NCI-H1436 treated with DMSO at 0.1 percent for 48 hours (cell line): ENCODE data around the gene SPINT2.
A peak's percentile ranks its signal among the peaks of the same experiment; 100 is the strongest.
"Not testable (repeated sequence)": the region's sequence is repeated elsewhere in the genome, so short reads cannot be mapped to it uniquely, and the experiment has no call there.

Source experiments
- DNase-seq: peaks from one replicate; lab custom pipeline; 2025; lab: John Stamatoyannopoulos, UW

The SPINT2 gene, protein sequence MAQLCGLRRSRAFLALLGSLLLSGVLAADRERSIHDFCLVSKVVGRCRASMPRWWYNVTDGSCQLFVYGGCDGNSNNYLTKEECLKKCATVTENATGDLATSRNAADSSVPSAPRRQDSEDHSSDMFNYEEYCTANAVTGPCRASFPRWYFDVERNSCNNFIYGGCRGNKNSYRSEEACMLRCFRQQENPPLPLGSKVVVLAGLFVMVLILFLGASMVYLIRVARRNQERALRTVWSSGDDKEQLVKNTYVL

DNA sequence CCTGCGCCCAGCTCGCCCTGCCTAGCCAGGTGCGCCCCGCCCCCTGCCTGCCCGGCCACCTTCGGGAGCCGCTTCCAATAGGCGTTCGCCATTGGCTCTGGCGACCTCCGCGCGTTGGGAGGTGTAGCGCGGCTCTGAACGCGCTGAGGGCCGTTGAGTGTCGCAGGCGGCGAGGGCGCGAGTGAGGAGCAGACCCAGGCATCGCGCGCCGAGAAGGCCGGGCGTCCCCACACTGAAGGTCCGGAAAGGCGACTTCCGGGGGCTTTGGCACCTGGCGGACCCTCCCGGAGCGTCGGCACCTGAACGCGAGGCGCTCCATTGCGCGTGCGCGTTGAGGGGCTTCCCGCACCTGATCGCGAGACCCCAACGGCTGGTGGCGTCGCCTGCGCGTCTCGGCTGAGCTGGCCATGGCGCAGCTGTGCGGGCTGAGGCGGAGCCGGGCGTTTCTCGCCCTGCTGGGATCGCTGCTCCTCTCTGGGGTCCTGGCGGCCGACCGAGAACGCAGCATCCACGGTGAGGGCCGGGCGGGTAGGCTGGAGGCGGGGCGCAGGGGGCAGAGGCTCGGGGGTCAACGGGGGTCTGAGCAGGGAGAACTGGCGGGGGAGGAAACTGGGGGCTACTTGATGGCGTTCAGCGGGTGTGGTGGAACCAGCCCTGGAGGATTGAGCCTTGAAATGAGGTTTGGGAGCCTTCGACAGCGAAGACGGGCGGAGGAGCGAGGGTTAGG, at the start of gene SPINT2:
Gene SPINT2, plus strand, starts transcription at position 88 of the 727 bp plus-strand sequence. Its CDS starts 320 bp downstream, at position 408.
- DNase-seq, result no peak

DNA sequence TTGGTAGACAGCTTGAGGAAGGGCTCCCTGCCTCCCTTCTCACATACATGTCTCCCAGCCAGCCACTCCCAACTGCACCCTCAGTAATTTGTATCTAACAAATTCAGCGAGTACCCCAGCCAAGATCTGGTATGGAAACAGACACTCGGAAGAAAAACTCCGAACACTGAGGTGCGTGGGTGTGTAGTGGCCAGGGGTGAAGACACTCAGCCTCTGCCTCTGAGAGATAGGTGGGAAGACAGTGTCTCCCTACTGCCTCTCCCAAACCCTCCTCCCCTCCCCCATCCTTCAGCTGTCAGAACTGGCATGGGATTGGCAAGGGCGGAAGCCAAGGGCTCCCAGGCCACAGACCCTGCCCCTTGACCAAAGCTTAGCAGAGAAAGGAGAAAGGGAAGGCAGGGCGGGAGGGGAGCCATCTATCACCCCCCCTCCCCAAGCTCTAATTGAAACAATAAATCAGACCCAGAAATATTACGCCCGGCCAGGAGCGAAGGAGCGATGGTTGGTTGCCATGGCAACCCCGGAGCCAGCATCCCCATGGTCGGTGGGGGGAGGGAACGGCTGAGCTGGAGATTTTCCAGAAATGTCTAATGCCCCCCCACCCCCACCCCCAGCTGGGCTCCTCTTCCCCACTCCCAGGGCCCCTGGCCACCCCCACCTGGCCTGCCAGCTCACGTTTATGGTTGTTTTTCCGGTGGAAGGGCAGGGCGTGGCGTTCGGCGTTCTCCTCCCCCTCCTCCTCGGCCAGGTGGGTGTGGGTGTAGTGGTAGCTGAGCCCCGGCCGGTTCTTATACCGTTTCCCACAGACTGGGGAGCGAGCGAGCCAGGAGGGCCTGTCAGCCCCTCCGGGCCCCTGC, 47.4 kb upstream of the SPINT2 start:
- no peak for DNase-seq

DNA sequence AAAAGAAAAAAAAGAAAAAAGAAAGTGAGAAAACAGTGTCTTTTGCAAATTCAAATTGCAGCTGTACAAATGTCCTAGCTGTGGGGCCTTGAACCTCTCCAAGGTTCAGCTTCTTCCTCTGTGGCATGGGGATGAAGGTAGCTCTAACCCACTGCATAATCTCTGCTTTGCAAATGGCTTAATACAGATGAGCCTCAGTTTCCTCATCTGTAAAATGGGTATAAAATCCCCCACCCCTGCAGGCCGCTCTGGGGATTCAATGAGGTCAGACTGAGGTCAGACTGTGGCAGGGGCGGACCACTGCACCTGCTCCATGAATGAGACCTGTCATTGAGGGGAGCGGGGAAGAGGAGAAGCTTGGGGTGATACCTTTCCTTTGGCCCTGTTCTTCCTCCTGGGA, 46.2 kb upstream of the SPINT2 start:
- no peak for DNase-seq

DNA sequence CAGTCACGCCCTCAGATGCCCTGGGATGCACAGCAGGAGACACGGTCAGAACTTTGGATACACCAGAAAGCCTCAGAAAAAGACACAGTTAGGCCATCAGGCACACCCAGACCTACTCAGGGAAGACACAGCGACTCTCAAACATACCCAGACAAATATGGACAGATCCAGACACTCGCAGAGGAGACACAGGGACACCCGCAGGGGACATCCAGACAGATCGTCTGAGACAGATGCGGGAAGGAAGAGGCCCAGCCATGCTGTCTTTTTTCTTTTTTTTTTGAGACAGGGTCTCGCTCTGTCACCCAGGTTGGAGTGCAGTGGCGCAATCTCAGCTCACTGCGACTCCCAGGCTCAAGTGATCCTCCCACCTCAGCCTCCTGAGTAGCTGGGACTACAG, 45.2 kb upstream of the SPINT2 start:
- DNase-seq, result no peak

DNA sequence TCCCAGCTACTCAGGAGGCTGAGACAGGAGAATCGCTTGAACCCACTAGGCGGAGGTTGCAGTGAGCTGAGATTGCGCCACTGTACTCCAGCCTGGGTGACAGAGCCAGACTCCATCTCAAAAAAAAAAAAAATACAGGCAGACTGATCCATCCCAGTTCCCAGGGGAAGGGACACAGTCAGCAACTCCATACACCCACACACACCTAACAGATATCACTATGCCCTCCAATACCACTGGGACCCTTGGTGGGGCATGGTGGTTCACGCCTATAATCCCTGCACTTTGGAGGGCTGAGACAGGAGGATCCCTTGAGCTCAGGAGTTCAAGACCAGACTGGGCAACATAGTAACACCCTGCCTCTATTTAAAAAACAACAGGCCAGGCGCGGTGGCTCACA, 43.0 kb upstream of the SPINT2 start:
- DNase-seq, result no peak

DNA sequence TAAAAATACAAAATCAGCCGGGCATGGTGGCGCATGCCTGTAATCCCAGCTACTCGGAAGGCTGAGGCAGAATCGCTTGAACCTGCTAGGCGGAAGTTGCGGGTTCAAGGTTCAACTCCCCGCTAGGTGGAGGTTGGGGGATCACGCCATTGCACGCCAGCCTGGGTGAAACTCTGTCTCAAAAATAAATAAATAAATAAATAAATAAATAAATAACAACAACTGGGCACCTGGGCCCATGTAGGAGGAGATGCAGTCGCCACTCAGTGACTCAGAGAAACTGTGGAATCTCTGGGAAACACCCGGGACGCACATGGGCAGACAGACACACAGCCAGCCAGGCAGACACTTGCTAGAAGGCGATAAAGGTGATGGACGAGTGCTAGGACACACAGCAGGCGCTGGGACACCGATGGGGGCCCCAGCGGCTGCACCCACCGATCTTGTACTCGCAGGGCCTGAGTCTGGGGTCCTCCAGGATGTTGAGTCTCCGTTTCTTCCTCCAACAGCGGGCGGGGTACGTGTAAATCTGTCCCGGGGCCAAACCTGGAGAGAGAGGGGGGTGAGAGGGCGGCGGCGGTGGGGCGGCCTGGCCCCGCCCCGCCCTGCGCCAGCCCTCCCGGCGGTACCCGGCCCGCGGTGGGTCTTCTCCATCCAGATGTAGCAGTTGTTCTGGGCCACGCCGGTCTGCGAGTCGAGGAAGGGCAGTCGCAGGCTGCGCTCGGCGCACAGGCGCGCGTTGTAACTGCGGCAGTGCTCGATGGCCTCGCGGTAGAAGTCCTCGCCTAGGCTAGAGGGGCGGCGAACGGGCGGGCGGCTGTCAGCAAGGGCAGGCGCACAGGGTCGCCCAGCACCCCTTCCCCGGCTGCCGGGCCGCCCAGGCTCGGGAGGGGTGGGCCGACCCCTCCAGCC, 42.2 kb upstream of the SPINT2 start:
- DNase-seq, result no peak

DNA sequence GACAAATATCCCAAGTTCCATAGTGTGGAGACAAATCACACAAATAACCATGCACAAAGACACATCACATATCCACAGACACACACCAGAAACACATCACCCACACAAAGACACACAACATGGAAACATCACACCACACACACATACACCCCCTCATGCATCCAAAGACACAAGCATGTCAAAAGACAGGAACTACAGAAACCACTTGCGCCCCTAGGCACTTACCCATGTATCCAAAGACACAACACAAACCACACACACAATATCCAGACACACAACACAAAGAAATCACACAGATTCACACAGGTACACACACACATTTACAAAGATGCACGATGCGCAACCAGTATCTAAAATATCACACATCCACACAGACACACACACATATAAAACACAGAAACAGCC, 41.3 kb upstream of the SPINT2 start:
- no peak for DNase-seq

DNA sequence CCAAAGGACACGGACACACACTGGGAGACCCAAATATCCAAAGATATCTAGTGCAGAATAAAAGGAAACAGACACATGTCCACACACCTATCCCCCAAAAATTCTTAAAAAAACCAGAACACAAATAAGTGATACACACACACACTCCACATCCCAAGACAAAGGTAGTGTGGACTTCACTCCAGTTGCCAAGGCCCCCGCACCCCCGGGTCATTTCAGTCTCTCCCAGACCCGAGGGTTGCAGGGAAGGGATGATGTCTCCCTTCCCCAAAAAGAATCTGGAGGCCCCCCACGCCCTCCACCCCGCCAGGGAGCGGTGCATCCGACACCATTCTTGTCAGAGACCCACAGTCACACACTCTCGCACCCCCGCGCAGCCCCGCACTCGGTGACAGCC, 40.8 kb upstream of the SPINT2 start:
- no peak for DNase-seq

DNA sequence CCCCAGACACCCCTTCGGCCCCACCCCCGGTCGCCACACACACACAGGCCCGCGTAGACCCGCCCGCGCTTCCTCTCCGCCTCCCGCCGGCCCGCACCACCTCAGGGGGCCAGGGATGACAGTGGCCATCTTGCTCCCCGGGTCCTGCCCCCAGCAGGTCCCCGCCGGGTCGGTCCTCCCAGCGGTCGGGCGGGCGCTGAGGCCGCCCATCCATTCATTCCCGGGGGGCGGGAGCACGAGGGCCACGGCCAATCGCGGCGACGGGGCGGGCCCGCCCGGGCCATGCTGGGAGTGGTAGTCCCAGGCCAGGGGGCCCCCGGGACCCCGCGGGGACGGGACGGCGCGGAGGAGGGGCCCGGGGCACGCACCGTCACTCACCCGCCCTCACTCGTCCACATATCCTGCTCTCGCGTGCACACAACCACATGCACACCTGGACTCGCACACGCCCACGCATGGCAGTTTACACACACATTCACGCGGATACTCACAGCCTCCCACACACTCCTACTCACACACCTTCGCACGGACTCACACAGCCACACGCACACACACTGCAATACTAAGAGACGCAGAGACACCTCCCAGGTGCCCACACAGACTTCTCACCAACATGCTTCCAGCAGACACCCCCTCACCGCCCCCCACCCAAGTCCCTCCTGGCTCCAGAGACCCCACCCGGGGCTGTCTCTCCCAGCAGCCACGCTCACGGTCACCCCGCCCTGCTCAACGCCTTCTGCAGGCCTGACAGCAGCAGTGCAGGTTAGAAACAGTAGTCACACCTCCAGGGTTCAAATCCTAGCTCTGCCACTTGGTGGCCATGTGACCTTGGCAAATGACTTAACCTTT, 40.1 kb upstream of the SPINT2 start, which contains the start of gene DPF1:
Gene DPF1, minus strand, starts transcription at position 209 of the 849 bp plus-strand sequence. Its CDS starts 80 bp downstream, at position 129.
- DNase-seq, result no peak

DNA sequence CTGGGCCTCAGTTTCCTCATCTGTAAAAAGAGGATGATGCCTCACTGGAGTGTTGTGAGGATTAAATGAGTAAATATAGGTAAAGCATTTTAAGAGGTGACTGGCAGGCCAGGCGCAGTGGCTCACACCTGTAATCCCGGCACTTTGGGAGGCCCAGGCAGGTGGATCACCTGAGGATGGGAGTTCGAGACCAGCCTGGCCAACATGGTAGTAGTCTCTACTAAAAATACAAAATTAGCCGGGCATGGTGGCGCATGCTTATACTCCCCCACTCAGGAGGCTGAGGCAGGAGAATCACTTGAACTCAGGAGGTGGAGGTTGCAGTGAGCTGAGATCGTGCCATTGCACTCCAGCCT, 39.5 kb upstream of the SPINT2 start:
- not testable (repeated sequence) for DNase-seq

DNA sequence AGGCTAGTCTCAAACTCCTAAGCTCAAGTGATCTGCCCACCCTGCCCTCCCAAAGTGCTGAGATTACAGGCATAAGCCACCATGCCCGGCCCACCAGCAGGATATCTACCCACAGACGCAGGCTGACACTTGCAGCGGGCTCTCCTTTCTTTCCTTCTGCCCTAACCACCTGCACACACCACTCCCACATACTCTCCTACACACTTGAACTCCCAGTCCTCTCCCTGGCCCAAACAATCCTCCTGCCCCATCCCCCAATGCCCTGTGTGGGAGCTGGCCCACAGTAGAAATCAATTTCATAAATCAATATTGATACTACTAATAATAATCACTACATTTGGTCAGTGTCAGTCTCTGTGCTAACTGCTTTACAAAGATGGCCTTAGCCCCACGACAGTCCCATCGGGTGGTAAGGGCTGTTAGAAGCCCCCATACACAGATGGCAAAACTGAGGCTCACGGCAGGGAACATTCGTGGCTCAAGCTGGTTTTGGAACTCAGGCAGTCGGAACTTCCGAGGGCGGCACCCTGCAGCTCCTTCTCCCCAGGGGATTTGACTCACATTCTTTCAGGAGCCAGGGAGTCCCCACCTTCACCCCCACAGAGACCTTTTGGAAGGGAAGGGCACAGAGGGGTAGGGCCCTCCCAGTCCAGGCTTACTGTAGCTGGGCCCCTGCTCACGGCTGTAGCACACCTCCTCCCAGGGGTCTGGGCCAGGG, 36.9 kb upstream of the SPINT2 start:
- DNase-seq, result no peak

DNA sequence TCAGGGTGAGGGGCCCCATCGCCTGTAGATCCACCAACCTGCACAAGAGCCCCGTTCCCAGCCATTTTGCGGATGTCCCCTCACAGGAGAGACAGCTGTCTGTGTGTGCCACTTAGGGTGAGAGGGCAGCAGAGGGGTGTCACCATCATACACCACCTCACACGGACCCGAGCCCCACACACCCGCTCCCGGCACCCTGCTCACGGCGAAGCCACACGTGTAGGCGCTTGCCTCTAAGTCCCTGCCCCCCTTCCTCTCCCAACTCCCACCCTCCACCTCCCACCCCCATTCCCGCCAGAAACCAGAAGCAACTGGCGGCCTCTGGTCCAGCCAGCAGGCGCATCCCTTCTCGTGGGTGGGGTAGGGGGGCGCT, 36.4 kb upstream of the SPINT2 start:
- DNase-seq, result no peak

DNA sequence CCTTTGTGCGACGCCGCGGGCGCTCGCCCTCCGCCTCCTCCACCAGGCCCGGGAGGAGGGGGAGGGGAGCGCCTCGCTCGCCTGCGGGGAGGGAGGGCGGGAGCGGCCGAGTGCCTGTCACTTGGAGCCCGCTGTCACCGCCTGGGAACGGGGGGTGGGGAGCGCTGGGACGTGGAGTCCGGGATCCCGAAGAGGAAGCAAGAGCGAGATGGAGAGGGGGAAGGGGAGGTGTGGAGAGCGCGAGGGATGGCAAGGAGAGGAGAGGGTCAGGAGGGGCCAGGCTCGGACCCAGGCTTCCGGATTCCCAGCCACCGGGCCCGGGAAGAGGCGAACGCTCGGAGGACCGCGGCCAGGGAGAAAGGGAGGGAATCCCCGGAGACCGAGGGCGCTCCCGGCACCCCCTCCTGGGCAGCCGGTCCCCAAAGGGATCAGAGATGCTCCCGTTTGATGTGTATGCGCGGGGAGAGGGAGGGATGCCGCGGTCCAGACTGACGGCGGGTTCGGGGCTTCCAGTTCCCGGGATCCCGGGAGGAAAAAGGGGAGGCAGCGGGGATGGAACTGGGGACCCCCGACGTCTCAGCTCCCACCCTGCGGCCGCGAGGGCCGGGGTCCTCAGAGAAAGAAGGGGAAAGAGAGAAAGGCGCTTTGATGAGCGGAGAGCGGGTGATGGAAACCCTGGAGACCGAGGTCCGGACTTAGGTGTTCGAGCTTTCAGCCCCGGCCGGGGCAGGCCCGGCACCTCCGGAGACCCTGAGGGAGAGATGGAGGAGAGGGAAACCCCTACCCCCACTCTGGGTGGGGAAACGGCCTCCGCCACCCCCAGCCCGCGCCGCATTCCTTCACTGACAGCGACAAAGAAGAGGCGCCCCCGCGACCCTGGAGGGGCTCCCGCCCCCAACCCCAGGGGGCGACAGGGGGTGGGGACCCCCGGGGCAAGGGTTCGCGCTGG, 35.6 kb upstream of the SPINT2 start:
- no peak for DNase-seq

DNA sequence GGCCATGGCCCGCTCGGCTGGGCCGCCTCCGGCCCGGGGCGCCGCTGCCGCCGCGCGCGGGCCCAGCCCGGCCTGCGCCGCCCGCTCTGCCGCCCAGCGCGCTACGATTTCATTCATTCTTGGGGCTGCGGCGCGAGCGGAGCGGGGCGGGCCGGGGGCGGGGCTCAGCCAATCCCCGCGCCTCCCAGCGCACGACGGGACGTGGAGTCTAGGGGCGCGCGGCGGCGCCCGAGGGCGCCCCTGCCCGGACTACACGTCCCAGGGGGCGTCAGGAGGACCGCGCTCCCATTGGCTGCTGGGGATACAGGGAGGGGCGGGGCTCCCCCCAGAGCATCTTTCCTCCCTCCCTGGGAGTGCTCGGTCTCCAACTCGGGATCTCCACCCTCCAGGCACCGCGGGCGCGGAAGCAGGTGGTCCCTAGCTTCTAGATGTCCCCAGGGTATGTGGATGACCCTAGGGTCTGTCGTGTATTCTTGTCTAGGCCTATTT, 34.7 kb upstream of the SPINT2 start:
- DNase-seq, result peak; percentile 77

DNA sequence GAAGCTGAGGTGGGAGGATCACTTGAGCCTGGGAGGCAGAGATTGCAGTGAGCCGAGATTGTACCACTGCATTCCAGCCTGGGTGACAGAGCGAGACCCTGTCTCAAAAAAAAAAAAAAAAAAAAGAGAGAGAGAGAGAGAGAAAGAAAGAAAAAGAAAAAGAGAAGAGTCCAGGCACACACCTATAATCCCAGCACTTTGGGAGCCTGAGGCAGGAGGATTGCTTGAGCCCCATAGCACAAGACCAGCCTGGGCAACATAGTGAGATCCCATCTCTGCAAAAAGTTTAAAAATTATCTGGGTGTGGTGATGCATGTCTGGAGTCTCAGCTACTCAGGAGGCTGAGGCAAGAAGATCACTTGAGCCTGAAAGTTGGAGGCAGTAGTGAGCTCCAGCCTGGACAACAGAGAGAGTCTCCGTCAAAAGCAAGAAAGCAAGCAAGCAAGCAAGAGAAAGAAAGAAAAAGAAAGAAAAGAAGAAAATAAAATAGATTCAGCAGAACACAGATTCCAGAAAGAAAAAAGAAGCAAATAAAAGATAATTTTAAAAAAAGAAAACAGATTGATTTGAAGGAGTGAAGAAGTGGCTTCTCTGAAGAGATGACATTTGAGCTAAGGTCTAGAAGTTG, 33.8 kb upstream of the SPINT2 start:
- DNase-seq, result not testable (repeated sequence)

DNA sequence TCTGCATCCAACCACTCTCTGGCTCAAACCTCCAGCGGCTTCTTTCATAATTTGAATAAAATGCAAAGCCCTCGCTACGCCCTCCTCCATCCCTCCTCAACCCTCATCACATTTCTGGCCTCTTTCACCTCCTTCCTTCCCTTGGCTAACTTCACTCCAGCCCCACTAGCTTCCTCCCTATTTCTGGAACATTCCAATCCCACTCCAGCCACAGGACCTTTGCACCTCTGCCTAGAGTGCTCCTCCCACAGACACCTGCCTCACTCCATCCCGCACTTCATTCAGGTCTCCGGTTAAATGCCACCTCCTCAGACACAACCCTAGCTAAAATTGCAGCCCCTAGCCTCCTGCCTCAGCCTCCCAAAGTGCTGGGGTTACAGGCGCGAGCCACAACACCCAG, 32.5 kb upstream of the SPINT2 start:
- DNase-seq, result no peak

DNA sequence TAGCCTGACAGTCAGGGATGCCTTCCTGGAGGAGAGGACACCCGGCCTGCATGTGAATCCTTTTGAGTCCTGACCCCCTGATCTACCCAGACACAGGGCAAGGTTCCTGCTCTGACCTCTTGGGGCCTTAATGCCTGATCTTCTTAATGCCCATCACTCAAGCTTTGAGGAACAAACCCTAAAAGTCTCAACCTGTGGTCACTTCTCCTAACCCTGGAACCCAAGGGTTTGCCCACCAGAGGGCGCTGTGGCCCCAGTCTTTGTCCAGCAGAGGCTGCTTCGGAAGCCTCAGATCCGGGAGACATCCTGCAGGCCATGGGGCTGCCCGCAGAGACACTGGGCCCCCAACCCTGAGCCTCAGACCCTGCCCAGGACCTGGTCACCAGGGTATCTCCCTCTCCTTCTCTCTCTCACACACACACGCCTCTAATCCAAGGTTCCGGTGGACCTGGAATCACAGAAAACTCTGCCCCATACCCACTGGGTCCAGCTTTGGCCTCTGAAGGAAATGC, 30.6 kb upstream of the SPINT2 start:
- DNase-seq, result no peak

DNA sequence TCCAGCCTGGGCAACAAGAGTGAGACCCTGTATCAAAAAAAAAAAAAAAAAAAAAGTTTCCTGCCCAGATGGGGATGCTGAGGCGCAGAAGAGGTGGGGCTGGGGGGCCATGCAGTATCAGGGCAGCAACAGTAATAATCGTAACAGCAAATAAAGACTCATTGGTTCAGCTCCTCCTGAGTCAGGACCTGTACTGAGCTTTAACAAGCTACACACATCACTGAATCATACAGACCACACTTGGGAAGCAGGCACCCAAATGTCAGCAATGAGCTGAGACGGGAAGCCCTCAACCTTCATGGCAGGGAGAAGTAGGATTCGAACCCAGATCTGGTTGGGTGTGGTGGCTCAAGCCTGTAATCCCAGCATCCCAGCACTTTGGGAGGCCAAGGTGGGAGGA, 29.8 kb upstream of the SPINT2 start:
- no peak for DNase-seq
